ENCODE data around the gene HELZ.
"Not testable (repeated sequence)": the region's sequence is repeated elsewhere in the genome, so short reads cannot be mapped to it uniquely, and the experiment has no call there.

The HELZ gene

GRCh38 chr17:67274466-67274865 is 29.5 kb upstream of the HELZ start:
- DNase-seq (ENCODE audit: low read depth), result no peak
- no peak for TF ChIP-seq CTCF (IDR thresholded peaks at IDR 0.05; ENCODE audit: low read depth, low read length, missing control alignments)
- H3K4me3 ChIP-seq (ENCODE audit: low read depth, low read length), result no peak overlapping the region

GRCh38 chr17:67273900-67274299 is 28.9 kb upstream of the HELZ start:
- no peak for TF ChIP-seq CTCF (IDR thresholded peaks at IDR 0.05; ENCODE audit: low read depth, low read length, missing control alignments)
- no peak overlapping the region for H3K4me3 ChIP-seq (ENCODE audit: low read depth, low read length)
- no peak for DNase-seq (ENCODE audit: low read depth)

- H3K4me3 ChIP-seq (ENCODE audit: low read depth, low read length), result no peak overlapping the region
- TF ChIP-seq CTCF (IDR thresholded peaks at IDR 0.05; ENCODE audit: low read depth, low read length, missing control alignments), result peak; percentile 69
- no peak for DNase-seq (ENCODE audit: low read depth)
Measured at GRCh38 chr17:67272312-67273047, 27.5 kb upstream of the HELZ start.

- DNase-seq (ENCODE audit: low read depth); H3K4me3 ChIP-seq (ENCODE audit: low read depth, low read length): not testable (repeated sequence)
Measured at GRCh38 chr17:67271187-67271586, 26.2 kb upstream of the HELZ start.

GRCh38 chr17:67270416-67270815 is 25.4 kb upstream of the HELZ start:
- no peak for TF ChIP-seq CTCF (IDR thresholded peaks at IDR 0.05; ENCODE audit: low read depth, low read length, missing control alignments)
- DNase-seq (ENCODE audit: low read depth), result no peak
- H3K4me3 ChIP-seq (ENCODE audit: low read depth, low read length), result no peak overlapping the region

GRCh38 chr17:67266496-67266895 is 21.5 kb upstream of the HELZ start:
- DNase-seq (ENCODE audit: low read depth), result no peak
- TF ChIP-seq CTCF (IDR thresholded peaks at IDR 0.05; ENCODE audit: low read depth, low read length, missing control alignments), result no peak
- H3K4me3 ChIP-seq (ENCODE audit: low read depth, low read length), result no peak overlapping the region

GRCh38 chr17:67265436-67266019 is 20.5 kb upstream of the HELZ start:
- DNase-seq (ENCODE audit: low read depth), result no peak
- no peak for TF ChIP-seq CTCF (IDR thresholded peaks at IDR 0.05; ENCODE audit: low read depth, low read length, missing control alignments)
- H3K4me3 ChIP-seq (ENCODE audit: low read depth, low read length), result no peak overlapping the region

All from GM12864 (cell line).